ENCODE measurements around the gene ERC1.

GRCh38 chr12:1289371-1290155 is 298.5 kb downstream of the ERC1 start:
- TF ChIP-seq POLR2A (IDR thresholded peaks at IDR 0.05) (no peak), EP300 (IDR thresholded peaks at IDR 0.05) (no peak)
- TF ChIP-seq, protein P1, sequence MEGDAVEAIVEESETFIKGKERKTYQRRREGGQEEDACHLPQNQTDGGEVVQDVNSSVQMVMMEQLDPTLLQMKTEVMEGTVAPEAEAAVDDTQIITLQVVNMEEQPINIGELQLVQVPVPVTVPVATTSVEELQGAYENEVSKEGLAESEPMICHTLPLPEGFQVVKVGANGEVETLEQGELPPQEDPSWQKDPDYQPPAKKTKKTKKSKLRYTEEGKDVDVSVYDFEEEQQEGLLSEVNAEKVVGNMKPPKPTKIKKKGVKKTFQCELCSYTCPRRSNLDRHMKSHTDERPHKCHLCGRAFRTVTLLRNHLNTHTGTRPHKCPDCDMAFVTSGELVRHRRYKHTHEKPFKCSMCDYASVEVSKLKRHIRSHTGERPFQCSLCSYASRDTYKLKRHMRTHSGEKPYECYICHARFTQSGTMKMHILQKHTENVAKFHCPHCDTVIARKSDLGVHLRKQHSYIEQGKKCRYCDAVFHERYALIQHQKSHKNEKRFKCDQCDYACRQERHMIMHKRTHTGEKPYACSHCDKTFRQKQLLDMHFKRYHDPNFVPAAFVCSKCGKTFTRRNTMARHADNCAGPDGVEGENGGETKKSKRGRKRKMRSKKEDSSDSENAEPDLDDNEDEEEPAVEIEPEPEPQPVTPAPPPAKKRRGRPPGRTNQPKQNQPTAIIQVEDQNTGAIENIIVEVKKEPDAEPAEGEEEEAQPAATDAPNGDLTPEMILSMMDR (IDR thresholded peaks at IDR 0.05): no peak
